Measurements from ENCODE around the gene CCL23. TPM values are rescaled to one million over a fixed set of nuclear protein-coding genes. Genes with fewer than 3 reads are reported as not detected.

The CCL23 gene
- not detected in 2 replicates for total RNA-seq (2011; cell fraction: chromatin; rRNA removed; ENCODE audit: low replicate concordance)
- not detected in 2 replicates for total RNA-seq (2011; cell fraction: nucleolus; rRNA removed)
- total RNA-seq (2011; cell fraction: nucleoplasm; rRNA removed), result not detected in 2 replicates
- not detected in 2 replicates for total RNA-seq (2014; rRNA removed)
- total RNA-seq (2014; rRNA removed; fragmentation: Illumina TruSeq; extraction: Trizol), result not detected in 2 replicates
- total RNA-seq (2015; rRNA removed; fragmentation: Illumina TruSeq; extraction: Trizol), result not detected in 2 replicates
- not detected in 2 replicates for total RNA-seq (2021)
- not detected in 2 replicates for polyA plus RNA-seq (2011; rRNA removed)
- polyA plus RNA-seq (2011; cell fraction: cytosol; rRNA removed), result not detected in 2 replicates
- polyA plus RNA-seq (2011; cell fraction: nucleus; rRNA removed), result not detected in 2 replicates
- not detected in 2 replicates for polyA plus RNA-seq (2012)
- not detected in 2 replicates for polyA plus RNA-seq (2014; fragmentation: Illumina TruSeq; extraction: Trizol)
- not detected for polyA plus RNA-seq (2014; fragmentation: Nextera tagmentation; extraction: Ambion mirVana)
- not detected in 2 replicates for polyA plus RNA-seq (2014; rRNA removed)
- not detected in 2 replicates for polyA minus RNA-seq (2011; rRNA and poly(A)+ RNA removed)
- polyA minus RNA-seq (2011; cell fraction: cytosol; rRNA and poly(A)+ RNA removed), result not detected in 2 replicates
- not detected in 2 replicates for polyA minus RNA-seq (2011; cell fraction: nucleus; rRNA and poly(A)+ RNA removed)
- not detected for Bru-seq, nascent RNA
- BruChase-seq, experiment 1, labeled RNA remaining after a 2-hour chase, result not detected
- not detected for BruChase-seq, experiment 2, labeled RNA remaining after a 6-hour chase
- long read RNA-seq, experiment 1, result 0 reads
- long read RNA-seq, experiment 2, result 0 reads
- long read RNA-seq, experiment 3, result 0 reads

GRCh38 chr17:36017799-36018198 lies at the start of gene CCL23:
CCL23 (minus strand) TSS chr17:36017972; CDS start chr17:36017897, 75 bp downstream.
- WGBS (ENCODE audit: insufficient coverage, low coverage, missing lambda C conversion rate), result 3% methylated on average over 5 of the region's 6 CpGs

More at GRCh38 chr17:36017799-36018198, at the start of gene CCL23:
- H3K79me2 ChIP-seq (ENCODE audit: control insufficient read depth, insufficient read depth, low read length), result no peaks in the 10 kb centered on the region
- H3K27me3 ChIP-seq (ENCODE audit: control insufficient read depth in 2 of 2, insufficient read depth in 2 of 2, low read length in 2 of 2), result peaks cover 0 to 6% of the 10 kb centered on the region in 2 experiments; a peak in 3 of 5 replicates
- H3K27ac ChIP-seq (ENCODE audit: extremely low read depth, low read depth, low read length), result no peak within 1 kb of the TSS
- no peaks in the 10 kb centered on the region for H3K9me1 ChIP-seq (ENCODE audit: control insufficient read depth, insufficient read depth, low read length)
- H2AFZ ChIP-seq (ENCODE audit: low read depth, low read length), result no peak within 1 kb of the TSS
- H3K4me1 ChIP-seq (replicated peaks in 1 of 2; ENCODE audit: control insufficient read depth in 2 of 2, insufficient read depth in 2 of 2, low read length in 2 of 2), result no peaks in the 10 kb centered on the region
- BruUV-seq (replicated peaks), result no TSS peak
- 0 out of 2 replicates have a peak, but pooled peaks cover 3% of the 10 kb centered on the region for H4K20me1 ChIP-seq (replicated peaks; ENCODE audit: control insufficient read depth, insufficient read depth, low read length)
- ChIA-PET CTCF (ENCODE audit: low intra/inter-chr PET ratio) (no interaction called here), POLR2A (interaction anchor here (0.9 kb wide), 1 partner anchor 54 kb away, joined by 3 read pairs; no protein-coding TSS in a partner anchor)
- TF ChIP-seq ZZZ3 (IDR thresholded peaks at IDR 0.05) (no peak), ZBTB2 (IDR thresholded peaks at IDR 0.05) (no peak), GATAD2A (IDR thresholded peaks at IDR 0.05) (no peak), GTF3C2 (IDR thresholded peaks at IDR 0.05; ENCODE audit: borderline replicate concordance, extremely low read depth, insufficient read length) (no peak), POLR2A (conservative IDR thresholded peaks at IDR 0.05) (no peak), SNAPC5 (CRISPR knock-in tag; IDR thresholded peaks at IDR 0.05) (no peak), NRF1 (conservative IDR thresholded peaks at IDR 0.05 in 1 of 2, IDR thresholded peaks at IDR 0.05 in 1 of 2) (no peak), SRSF7 (optimal IDR thresholded peaks at IDR 0.05; ENCODE audit: low read depth, low read length) (no peak), PCBP1 (IDR thresholded peaks at IDR 0.05; ENCODE audit: low read depth, low read length, poor library complexity, severe bottlenecking) (no peak), CGGBP1 (CRISPR knock-in tag; IDR thresholded peaks at IDR 0.05) (no peak)
- in situ Hi-C loops (cut with MboI), result no loop called here
- H3K36me3 ChIP-seq (ENCODE audit: control insufficient read depth, insufficient read depth, low read length), result no peaks in the 10 kb centered on the region
- H3K4me3 ChIP-seq, result no peak within 1 kb of the TSS
- no peak; the same call in 2 of the 3 replicates for ATAC-seq
- no peak for FAIRE-seq
- H3K9ac ChIP-seq (ENCODE audit: insufficient read depth in 1 of 2, low read depth in 2 of 2, low read length in 2 of 2), result no peak within 1 kb of the TSS
- no peak for DNase-seq (ENCODE audit: extremely low read depth in 1 of 4, low spot score in 3 of 4)
- H3K4me2 ChIP-seq (ENCODE audit: insufficient read depth, low read length), result no peak within 1 kb of the TSS
- H3K9me3 ChIP-seq (replicated peaks; ENCODE audit: control insufficient read depth, insufficient read depth, low read depth, low read length), result no peaks in the 10 kb centered on the region
- intact Hi-C loops (cut with micrococcal nuclease), result no loop called here
